ENCODE measurements around the gene RNF5.
"Not testable (repeated sequence)": the region's sequence is repeated elsewhere in the genome, so short reads cannot be mapped to it uniquely, and the experiment has no call there.

Gene RNF5

DNA sequence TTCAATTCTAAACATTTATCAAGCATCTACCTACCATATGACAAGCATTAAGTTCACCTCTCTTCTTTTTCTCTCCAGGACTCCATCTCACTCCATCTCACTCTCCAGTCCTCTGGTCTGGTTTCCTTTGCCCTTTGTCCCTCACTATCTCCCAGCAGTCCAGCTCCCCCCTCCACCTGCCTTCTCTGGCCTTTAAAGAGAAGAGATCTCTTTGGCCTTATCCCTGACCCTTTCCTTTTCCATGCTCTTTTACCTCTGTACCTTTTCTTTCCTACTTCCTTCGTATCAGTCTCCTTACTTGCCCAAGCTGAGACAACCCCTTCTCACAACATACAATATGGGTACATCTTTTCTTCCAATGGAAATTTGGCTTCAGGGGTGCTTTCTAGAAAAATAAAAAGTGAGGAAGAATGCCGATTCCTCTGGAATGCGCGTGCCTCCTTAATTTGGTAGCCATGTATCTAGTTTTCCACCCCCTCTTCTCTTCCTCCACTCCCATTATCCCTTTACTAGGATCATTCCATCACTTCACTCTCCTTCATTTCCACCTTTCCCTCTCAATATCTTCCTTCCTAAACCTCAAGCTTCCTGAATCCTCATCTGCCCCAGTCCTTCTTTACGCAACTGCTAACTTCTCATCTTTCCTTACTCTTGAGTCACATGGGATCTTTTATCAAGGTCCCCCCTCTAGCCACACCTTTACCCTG, 1.6 kb upstream of the RNF5 start:
- DNase-seq: no peak

DNA sequence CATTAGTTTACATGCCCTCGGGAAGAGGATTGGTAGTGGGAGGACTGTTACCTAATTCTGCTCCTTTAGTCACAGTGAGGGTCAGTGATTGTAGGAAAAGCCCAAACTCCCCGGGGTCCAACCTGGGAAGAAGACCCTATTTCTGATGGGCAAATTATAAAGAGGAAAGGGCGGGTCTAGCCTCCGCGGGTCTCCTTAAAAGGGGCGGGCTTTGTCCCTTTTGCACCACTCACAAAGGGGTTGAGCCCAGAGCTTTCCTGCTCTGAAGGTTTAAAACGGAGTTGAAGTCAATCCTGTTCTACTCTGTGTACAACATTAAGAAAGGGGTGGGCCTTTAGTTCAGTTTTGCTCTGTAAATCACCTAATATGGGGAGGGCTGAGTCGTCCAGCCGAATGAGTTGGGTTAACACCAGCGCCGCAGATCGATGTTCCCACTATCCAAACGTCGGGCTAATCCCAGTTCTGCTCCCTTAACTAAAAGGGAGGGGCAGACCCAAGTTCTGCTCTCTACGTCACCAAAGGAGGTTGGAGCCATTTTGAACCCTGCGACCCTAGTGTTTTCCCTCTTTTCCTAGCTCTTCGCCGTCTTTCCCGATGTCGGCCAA, 920 bp upstream of the RNF5 start:
- peak; percentile 94 for DNase-seq

DNA sequence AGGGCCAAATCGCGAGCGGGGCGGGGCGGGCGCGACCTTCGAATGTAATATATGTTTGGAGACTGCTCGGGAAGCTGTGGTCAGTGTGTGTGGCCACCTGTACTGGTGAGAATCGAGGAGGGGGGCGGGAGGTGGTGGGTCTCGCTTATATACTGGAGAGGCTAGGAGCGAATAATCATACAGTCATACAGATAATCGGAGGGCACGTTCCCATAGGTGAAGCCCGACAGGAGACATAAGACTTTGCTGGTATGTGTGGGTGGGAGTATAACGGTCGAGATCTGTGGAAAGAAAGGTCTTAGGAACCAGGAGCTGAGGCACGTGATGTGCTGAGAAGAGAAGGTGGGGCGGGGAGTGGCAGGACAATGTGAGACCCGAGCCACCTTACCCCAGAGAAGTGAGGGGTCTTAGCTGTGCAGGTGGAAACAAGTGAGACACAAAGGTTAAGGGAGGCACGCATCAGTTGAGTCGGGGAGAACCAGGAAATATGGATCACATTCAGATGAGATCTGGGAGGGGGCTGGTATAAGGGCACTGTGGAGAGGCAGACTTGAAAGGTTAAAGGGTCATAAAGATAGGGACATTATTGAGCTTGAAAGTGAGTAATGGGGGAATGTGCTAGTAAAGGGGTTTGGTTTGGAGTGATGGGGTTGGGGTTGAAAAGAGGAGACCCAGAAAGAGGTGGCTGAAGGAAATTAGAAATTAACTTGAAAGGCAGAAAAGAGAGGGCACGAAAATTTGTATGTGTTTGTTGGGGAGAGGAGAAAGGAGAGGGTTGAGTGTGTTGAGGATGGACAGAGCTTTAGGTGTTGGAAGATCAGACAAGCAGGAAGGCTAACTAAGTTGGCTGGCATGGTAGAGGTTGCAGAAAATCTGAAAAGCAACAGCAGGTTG, 589 bp downstream of the RNF5 start:
- DNase-seq: peak; percentile 59

DNA sequence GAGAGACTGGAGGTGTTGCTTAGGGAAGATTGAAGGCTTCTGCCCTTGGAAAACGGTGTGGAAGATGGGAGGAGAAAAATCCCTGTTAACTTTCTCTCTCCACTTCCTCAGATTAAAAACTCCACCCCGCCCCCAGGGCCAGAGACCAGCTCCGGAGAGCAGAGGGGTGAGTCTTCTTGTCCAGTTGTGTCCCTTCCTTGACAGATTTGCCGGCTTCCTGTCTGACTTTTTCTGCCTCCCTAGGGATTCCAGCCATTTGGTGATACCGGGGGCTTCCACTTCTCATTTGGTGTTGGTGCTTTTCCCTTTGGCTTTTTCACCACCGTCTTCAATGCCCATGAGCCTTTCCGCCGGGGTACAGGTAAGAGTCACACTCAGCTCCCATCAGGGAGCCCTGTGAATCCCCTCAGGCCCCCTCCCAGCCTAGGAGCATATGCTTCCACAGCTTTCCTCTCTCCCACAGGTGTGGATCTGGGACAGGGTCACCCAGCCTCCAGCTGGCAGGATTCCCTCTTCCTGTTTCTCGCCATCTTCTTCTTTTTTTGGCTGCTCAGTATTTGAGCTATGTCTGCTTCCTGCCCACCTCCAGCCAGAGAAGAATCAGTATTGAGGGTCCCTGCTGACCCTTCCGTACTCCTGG, 1.7 kb downstream of the RNF5 start:
- DNase-seq: no peak

DNA sequence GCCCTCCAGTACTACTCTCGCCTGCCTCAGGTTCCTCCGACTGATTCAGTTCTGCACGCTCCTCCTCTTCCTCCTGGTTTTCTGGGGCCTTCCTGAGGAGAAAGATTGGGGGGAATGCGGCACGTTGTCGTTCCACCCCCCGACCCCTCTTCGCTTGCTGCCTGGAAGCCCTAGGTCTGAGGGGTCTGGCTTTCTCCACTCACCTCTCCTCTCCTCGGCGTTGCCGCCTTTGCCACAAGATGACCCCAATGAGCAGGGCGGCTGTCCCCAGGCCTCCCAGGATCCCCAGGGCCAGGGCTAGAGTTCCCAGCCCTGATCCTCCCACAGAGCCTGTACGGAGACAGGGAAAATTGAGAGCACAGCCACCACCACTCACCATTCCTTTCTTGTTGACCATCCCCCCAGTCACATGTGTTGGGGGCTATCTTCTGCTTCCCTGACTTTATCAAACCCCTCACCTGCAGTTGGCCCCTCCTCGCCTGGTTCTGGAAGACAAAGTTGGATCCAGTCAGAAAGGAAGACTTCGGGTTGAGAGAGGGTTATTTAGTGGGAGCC, 3.0 kb downstream of the RNF5 start:
- DNase-seq: no peak

DNA sequence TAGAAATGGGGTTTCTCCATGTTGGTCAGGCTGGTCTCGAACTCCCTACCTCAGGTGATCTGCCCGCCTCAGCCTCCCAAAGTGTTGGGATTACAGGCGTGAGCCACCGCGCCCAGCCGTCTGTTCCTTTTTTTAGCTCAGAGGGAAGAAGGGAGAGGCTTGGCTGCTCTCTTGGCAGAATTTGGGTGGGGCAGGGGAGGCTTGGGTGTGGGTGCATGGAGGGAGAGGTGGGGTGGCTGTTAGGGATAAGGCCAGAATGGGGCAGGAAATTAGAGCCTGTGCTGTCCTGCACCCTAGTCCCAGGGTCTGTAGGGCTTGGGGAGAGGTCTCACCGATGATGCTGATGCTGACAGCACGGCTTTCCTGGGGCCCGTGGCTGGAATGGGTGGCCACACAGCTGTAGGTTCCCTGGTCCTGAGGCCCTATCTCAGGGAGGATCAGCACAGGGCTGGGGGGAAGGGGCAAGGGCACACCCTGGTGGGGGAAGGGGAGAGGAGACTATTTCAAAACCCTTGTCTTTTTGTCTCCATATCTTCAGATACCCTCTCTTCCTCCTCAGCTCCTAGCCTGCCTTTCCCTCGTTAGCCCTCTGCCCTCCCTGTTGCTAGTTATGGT, 3.8 kb downstream of the RNF5 start:
- DNase-seq: no peak

DNA sequence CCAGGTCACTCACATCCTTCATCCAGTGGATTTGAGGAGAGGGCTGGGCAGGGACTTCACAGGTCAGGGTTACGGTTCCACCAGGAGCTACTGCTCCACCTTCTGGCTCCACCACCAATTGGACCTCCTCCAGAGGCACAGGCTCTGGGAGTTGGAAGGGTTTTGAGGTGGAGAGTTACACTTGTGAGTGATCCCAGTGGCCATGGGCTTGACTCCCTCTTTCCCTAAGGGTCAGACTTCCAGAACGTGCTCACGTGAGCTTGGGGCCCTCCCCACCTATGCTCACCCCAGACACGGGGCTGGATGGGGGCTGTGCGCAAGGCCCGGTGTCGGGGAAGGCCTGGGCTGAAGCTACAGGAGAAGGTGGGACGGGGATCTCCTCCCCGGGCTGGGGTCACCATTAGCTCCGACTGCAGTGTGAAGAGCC, 4.4 kb downstream of the RNF5 start:
- no peak for DNase-seq

DNA sequence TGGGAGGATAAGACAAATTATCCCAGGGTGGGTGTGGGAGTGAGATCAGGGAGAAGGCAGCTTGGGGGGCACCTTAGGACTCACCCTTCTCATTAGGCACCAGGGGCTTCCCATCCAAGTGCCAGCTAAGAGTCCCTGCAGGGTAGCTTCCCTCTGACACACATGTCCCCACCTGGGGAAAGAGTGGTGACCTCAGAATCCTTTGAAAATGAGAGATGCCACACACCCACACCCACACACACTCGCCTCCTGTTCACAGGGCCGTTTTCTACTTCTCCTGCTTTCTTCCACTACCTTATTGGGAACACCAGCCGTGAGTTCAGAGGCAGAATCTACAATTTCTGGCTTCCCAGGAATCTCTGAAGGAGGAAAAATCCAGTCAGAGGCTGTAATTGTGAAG, 4.8 kb downstream of the RNF5 start:
- no peak for DNase-seq

DNA sequence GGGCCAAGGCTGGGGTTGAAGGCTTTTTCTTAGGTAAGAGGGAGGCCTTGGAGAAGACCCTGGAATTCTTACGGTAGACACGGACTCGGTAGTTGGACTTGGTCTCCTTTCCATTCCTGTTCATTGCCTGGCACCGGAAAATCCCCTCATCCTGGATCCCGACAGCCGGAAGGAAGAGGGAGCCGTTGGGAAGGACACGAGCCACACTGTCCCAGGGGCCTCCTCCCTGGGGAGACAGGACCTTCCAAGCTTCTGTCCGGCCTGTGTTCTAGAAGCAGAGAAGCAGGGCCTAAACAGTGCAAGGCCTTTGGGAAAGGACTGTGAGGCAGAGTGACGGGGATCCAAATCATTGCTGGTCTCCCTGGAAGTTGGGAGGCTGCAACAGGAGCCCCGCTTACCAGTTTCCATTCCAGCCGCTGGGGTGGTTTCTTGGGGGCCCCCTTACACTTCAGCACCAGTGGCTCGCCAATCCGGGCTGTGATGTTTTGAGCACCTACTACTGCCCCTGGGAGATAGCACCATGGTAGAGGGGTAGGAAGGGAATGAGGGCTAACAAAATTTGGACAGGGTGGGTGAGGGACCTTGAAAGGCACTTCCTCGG, 5.4 kb downstream of the RNF5 start:
- DNase-seq: no peak

DNA sequence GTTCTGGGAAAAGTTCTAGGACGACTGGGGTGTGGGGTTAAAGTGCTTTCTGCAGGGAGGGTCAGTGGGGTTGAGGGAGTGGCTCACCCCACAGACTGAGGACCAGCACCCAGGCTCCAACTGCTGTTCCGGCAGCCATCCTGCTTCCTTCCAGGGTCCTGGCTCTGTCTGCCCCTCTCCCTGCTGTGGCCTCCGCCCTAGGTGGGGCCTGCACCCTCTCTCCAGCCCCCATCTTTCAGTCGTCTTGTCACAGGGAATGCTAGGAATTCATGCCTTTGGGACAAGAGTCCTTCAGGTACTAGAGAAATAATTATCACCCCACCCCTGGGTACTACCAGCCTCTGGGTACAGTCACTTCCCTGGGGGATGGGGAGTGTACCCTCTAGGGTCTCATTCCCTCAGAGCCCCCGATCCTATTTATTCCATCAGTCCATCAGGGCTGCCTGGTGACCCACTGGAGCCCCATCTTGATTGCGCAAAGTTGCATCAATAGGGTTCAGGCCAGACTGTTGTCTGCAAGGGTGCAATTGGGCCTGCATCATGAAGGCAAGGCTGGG, 6.0 kb downstream of the RNF5 start, which contains the start of gene AGER:
TSS of gene AGER (minus strand) at position 170 of the 557 bp plus-strand sequence. CDS start at position 139, 31 bp downstream.
- DNase-seq: no peak

DNA sequence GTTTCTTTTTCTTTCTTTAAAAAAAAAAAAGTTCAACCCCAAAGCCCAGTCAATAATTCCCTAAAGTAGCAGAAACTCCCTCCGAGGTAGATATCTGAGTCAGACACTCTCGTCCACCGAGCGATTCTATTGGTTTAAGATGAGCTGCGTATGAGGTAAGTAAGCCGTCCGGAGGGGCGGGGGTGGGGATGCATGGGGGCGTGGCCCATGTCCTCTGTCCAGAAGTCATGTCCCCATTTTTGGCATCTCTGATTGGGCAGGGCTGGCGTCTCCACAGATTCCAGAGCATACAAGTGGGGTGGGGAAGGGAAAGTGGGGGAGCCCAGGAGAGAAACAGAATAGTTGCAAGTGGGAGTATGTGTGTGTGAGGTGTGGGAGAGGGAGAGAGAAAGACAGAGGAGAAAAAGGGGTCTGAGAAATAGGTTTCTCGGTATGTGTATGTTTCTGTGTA, 7.5 kb downstream of the RNF5 start:
- peak; percentile 88 for DNase-seq

DNA sequence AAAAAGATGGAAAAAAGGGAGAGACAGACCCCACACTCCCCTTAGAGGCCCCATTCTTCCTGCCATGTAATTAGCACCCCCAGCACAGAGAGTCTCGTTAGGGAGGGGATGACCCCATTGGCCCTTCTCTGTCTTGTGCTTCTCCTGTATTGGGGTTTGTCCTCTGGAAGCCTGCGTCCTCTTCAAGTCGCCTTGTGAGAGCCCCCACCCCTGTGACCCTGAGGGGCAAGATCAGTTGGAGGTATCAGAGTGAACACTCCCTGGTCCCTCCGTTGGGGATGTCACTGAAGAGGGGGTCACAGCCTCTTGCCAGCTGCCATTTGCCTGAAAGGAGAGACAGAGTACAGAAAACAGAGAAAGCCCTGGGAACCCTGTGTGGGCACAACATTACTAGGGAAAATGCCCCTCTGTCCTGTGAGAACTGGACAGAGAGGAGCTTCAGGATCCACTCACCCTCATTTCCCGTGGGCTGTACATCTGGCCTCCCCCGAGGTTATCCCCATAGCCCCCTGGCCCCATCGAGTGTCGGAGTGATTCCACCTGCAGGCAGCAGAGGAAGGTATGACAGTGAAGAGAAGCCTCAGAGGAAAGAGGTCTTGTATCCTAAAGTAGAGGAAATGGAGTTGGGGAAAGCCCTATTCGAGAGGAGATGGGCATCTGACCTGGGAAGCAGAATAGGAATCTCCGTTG, 8.1 kb downstream of the RNF5 start:
- not testable (repeated sequence) for DNase-seq

DNA sequence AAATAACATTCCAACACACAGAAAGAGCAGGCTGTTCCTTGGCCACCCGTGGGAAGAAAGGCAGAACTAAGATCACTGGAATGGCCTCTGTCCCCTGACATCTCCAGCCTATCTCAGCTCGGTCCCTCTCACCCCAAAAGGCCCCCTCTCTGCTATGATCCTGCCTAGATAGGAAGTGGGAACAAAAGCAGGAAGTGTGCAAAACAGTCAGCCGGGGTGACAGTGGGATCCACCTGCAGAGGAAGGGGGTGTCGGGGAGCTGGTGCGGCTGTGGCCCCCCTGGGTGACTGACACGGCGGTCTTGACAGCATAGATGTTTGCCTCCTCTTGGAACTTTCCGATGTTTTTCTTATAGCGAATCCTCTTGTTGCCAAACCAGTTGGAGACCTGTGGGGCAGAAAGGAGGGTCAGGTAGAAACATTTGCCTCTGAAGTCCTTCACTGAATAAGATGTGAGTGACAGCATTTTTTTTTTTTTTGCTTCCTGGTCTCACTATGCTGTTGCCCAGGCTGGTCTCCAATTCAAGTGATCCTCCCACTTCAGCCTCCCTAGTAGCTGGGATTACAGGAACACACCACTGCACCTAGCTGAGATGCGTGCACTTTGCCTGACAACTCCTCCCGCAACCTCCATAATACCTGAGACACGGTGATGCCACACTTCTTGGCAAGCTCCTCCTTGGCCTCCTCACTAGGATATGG, 9.0 kb downstream of the RNF5 start:
- no peak for DNase-seq

DNA sequence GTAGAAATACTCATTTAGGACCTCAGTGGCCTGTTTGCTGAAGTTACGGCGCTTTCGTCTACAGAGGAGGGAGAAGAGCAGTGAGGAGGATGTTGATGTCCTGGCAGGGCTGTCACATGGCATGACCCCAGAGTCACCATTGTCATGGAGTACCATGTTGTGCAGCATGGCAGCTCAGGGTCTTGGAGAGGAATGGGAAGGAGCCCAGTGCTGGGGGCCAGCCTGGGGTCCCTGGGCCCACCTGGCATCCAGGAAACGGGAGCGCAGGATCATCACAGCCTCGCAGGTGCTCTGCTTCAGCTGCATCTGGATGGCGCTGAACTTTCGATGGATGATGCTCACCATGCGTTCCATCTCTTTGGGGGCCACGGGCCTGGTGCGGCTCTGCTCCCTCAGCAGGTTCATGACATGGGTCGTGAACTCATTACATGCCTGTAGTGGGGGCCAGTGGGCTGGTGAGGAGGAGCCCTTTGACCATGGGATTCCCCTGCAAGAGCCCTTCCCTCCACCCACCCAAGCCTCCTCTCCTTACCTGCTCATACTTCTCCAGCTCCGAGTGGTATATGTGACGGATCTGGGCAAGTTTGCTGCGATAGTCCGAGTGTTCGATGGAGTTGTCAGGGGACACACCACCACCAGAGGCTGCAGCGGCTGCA, 9.6 kb downstream of the RNF5 start:
- not testable (repeated sequence) for DNase-seq

DNA sequence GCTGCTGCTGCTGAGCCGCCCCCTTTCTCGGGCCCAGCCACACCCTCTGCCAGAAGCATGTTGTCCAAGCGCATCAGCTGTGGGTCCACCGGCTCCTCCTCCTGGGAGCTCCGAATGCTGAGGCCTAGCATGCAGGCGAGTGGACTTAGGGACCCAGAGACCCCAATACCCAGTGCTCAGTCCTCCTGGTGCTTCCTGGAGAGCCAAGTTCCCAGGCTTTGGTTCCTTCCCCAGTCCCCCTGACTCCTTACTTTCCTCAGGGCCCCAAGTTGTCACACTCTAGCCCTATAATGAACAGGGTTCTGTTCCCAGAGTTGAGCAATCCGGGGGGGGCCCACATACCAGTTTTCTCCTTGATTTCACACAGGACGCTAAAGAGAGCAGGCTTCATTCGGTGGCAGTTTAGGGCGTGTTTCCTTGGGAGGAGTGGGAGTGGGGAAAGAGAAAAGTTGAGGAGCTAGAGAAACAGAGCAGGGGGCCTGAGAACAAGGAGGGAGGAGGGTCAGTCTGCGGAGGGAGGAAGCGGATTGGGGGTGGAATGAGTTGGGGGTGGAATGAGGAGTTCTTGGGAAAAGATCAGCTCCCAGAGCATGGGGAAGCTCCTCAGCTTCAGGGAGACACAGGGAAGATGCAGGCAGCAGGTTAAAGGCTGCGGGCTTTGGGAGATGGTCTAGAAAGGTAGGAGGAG, 10.3 kb downstream of the RNF5 start:
- DNase-seq: no peak

DNA sequence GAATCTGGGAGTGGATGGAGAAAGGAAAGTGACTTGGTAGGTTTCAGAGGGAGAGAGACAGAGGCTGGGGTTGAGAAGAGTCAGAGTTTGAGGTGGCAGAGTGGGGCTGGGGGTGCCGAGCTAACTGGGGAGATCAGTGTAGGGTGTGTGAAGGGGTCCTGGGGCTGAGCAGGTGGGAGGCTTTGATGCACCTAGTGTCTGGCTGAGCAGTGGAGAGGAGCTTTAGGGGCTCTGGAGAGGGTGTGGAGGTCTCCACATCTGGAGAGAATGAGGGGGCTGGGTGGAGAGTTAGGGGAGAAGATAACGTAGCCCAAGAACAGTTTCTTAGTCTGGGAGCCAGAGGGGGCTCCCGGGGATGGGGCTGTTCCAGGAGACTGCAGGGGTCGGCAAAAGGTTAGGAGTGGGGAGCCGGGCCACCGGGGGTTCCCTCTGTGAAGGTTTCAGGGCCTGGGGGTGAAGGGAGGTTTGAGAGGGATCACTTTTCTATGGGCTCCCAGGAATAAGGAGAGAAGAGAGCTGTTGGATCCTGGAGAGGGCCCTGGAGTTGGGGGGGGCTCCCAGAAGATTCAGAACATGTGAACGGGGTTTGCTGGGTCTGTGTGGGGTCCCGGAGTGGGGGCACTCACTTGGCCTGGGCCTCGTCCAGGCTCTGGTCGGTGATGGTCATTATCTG, 11.0 kb downstream of the RNF5 start:
- no peak for DNase-seq

DNA sequence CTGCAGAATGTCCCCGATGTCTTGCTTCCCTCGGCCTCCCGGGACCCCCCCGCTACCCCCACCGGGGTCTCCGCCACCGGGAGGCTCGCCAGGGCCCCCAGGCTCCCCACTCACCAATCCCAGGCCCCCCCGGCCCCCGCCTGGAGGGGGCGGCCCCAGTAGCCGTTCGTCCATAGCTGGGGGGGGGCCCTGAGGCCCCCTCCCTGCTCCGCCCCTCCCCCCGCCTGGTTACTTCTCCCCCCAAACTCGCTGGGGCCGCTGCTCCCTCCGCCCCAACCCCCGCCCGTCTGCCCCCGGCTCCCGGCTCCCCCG, 11.5 kb downstream of the RNF5 start:
- no peak for DNase-seq

DNA sequence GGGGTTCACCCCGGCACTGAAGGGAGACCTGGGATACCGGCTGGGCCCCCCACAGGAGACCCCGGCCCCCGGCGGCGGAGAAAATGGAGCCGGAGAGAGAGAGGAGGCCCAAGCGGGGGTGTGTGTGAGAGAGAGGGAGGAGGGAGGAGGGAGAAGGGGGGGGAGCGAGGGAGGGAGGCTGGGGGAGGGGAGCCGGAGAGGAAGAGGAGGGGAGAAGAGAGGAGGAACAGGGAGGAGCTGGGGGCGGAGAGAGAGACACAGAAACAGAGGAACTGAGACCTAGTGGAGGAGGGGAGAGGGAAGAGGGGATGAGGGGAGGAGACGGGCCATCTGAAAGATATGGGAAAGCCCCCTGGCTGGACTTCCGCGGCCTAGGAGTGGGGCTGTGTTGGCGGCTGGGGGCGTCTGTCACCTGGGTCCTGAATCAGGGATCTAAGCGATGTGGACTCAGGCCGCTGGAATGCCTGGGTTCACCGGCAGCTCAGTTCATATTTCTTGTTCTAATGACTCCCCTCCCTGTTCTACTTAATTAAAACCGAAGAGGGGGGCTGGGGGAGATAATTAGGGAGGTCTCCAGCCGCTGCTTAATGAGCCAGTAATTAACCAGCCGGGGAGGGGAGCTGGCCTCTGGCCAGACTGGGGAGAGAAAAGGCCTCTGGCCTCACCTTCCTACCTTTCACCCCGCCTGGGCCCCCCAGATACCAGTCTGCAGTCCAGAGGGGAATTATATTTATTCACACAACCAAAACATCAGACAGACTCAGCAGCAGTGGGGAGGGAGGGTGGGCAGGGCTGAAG, 12.0 kb downstream of the RNF5 start, which contains the start of gene PBX2:
TSS of gene PBX2 (minus strand) at position 149 of the 798 bp plus-strand sequence. CDS start 287 bp downstream, outside the sequence.
- peak; percentile 98 for DNase-seq

Data from NCI-H82 (cell line).